OCI-LY1 (cell line): Measurements from ENCODE around the gene MBD5.

Source experiments
- H2AFZ ChIP-seq: fragments of 200-600 bp; sonication (generic), shearing (Covaris generic); 2 replicates; pipeline ENCODE4 v1.6.0; 2014; ENCODE audit warnings: antibody characterized with exemption, mild to moderate bottlenecking, low read length
- H3F3A ChIP-seq: fragments of 200-600 bp; sonication (generic), shearing (Covaris generic); 2 replicates; pipeline ENCODE4 v1.6.0; 2014; ENCODE audit warnings: mild to moderate bottlenecking, antibody characterized with exemption, low read length, moderate library complexity; ENCODE audit not compliant: insufficient read depth
- H3K27ac ChIP-seq: fragments of 200-600 bp; sonication (generic); 2 replicates; pipeline ENCODE4 v1.5.1; 2014; ENCODE audit warnings: low read length, mixed run types, mild to moderate bottlenecking, low read depth; ENCODE audit not compliant: poor library complexity, severe bottlenecking
- H3K27me3 ChIP-seq: fragments of 200-600 bp; sonication (generic); 2 replicates; pipeline ENCODE4 v1.6.0; 2014; ENCODE audit warnings: antibody characterized with exemption, mild to moderate bottlenecking, low read length, moderate library complexity; ENCODE audit not compliant: insufficient read depth
- H3K36me3 ChIP-seq: fragments of 200-600 bp; sonication (generic); 2 replicates; pipeline ENCODE4 v1.6.1; 2014; ENCODE audit warnings: mild to moderate bottlenecking, antibody characterized with exemption, low read length, moderate library complexity, mixed read lengths; ENCODE audit not compliant: insufficient read depth
- H3K4me1 ChIP-seq: fragments of 200-600 bp; sonication (generic); 2 replicates; pipeline ENCODE4 v1.5.1; 2014; ENCODE audit warnings: mild to moderate bottlenecking, low read length, moderate library complexity; ENCODE audit not compliant: insufficient read depth, severe bottlenecking
- H3K4me2 ChIP-seq: fragments of 200-600 bp; sonication (generic), shearing (Covaris generic); 2 replicates; pipeline ENCODE4 v1.6.1; 2014; ENCODE audit warnings: low read length
- H3K4me3 ChIP-seq: fragments of 200-600 bp; sonication (generic); 2 replicates; pipeline ENCODE4 v1.5.1; 2014; ENCODE audit warnings: low read length, low read depth, mild to moderate bottlenecking, mixed read lengths; ENCODE audit not compliant: poor library complexity, severe bottlenecking
- H3K79me2 ChIP-seq: fragments of 200-600 bp; shearing (Covaris generic); 2 replicates; pipeline ENCODE4 v1.6.1; 2016; ENCODE audit warnings: mixed run types, low read length, mixed read lengths; ENCODE audit not compliant: insufficient read depth
- H3K9ac ChIP-seq: fragments of 200-600 bp; sonication (generic), shearing (Covaris generic); 2 replicates; pipeline ENCODE4 v1.6.1; 2014; ENCODE audit warnings: mild to moderate bottlenecking, low read length, mixed read lengths
- H3K9me2 ChIP-seq: fragments of 200-600 bp; sonication (generic), shearing (Covaris generic); 2 replicates; pipeline ENCODE4 v1.6.1; 2014; ENCODE audit warnings: low read depth, mild to moderate bottlenecking, low read length, mixed read lengths
- H3K9me3 ChIP-seq: fragments of 200-600 bp; shearing (Covaris generic); 2 replicates; pipeline ENCODE4 v1.6.1; 2014; ENCODE audit warnings: low read length, mixed read lengths
- H4K20me1 ChIP-seq: fragments of 200-600 bp; sonication (generic), shearing (Covaris generic); 2 replicates; pipeline ENCODE4 v1.6.0; 2016; ENCODE audit warnings: mild to moderate bottlenecking, low read length; ENCODE audit not compliant: insufficient read depth
- EZH2 ChIP-seq: fragments of 200-600 bp; sonication (generic), shearing (Covaris generic); IDR thresholded peaks from 2 replicates; pipeline ENCODE4 v1.8.0; 2017; ENCODE audit warnings: borderline replicate concordance, mixed run types, mild to moderate bottlenecking, antibody characterized with exemption, low read length, moderate library complexity, mixed read lengths
- TF ChIP-seq, protein P1 (sequence below): fragments of 200-600 bp; sonication (generic), shearing (Covaris generic); IDR thresholded peaks from 2 replicates; pipeline ENCODE4 v1.5.1; 2017; ENCODE audit warnings: mild to moderate bottlenecking, antibody characterized with exemption, low read length, moderate library complexity, mixed read lengths

MBD5 gene

DNA sequence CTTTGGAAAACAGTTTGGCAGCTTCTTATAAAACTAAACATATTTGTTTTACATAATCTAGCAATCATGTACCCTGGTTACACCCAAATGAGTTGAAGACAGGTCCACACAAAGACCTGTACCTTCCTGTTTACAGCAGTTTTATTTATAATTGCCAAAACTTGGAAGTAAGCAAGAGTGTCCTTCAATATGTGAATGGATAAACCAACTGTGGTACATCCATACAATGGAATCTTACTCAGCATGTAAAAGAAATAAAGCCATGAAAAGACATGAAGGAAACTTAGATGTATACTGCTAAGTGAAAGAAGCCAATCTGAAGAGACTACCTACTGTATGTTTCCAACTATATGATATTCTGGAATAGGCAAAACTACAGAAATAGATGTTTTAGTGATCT is 24.1 kb upstream of the MBD5 start:
- H2AFZ ChIP-seq: no peak overlapping the region
- H4K20me1 ChIP-seq: no peaks in the 10 kb centered on the region
- no peaks in the 10 kb centered on the region for H3F3A ChIP-seq

DNA sequence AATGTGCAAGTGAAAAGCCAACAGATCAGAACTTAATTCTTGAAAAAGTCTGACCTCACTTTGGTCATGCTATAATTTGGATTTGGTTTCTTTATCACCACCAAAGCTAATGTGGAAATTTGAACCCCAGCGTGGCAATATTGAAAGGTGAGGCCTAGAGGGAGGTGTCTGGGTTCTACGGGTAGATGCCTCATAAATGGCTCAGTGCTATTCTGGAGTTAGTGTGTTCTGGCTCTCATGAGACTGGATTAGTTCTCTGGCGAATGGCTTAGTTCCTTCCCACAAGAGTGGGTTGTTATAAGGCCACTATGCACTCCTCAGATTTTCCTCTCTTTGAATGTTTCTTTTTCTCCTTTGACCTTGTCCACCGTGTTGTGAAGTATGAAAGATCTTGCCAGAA is 22.7 kb upstream of the MBD5 start:
- Histone ChIP-seq H3K9me3 (peaks cover 2% of the 10 kb centered on the region; the same call in 1 of the 2 replicates), H3K79me2 (peaks cover 49% of the 10 kb centered on the region), H3K27ac (no peak overlapping the region), H3K36me3 (peaks cover 9% of the 10 kb centered on the region), H2AFZ (no peak overlapping the region), H3K9me2 (no peaks in the 10 kb centered on the region), H3K27me3 (no peaks in the 10 kb centered on the region), H3K4me2 (no peak overlapping the region), H3K9ac (no peak overlapping the region), H3K4me1 (no peaks in the 10 kb centered on the region), H3F3A (no peaks in the 10 kb centered on the region), H3K4me3 (no peak overlapping the region), H4K20me1 (no peaks in the 10 kb centered on the region)
- no peak for TF ChIP-seq EZH2
- TF ChIP-seq, protein P1, sequence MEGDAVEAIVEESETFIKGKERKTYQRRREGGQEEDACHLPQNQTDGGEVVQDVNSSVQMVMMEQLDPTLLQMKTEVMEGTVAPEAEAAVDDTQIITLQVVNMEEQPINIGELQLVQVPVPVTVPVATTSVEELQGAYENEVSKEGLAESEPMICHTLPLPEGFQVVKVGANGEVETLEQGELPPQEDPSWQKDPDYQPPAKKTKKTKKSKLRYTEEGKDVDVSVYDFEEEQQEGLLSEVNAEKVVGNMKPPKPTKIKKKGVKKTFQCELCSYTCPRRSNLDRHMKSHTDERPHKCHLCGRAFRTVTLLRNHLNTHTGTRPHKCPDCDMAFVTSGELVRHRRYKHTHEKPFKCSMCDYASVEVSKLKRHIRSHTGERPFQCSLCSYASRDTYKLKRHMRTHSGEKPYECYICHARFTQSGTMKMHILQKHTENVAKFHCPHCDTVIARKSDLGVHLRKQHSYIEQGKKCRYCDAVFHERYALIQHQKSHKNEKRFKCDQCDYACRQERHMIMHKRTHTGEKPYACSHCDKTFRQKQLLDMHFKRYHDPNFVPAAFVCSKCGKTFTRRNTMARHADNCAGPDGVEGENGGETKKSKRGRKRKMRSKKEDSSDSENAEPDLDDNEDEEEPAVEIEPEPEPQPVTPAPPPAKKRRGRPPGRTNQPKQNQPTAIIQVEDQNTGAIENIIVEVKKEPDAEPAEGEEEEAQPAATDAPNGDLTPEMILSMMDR: no peak

More for the DNA sequence above, 24.1 kb upstream of the MBD5 start:
- H3K4me1 ChIP-seq: no peaks in the 10 kb centered on the region
- H3K4me2 ChIP-seq: no peak overlapping the region
- no peak for TF ChIP-seq EZH2
- TF ChIP-seq, protein P1: no peak
- no peak overlapping the region for H3K9ac ChIP-seq
- peaks cover 51% of the 10 kb centered on the region for H3K79me2 ChIP-seq
- H3K9me3 ChIP-seq: peaks cover 2% of the 10 kb centered on the region; the same call in 1 of the 2 replicates
- no peak overlapping the region for H3K27ac ChIP-seq
- H3K4me3 ChIP-seq: no peak overlapping the region
- no peaks in the 10 kb centered on the region for H3K27me3 ChIP-seq
- no peaks in the 10 kb centered on the region for H3K9me2 ChIP-seq
- peaks cover 9% of the 10 kb centered on the region for H3K36me3 ChIP-seq

DNA sequence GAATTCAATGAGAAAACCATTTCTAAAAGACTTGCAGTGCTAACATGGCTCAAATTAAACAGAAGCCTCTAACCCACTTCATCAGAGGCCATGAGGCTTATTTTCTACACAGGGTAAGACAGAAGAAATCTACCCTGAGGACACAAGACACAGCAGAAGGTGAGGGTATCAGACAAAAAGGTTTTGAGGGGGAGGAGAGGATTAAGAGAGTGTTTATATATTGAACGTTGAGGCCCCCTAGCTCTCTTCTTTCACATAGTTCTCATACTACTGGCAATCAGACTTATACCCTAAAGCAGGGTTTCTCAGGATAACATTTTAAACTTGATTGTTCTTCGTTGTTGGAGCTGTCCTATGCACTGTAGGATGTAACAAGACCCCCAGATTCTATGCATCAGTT is 21.8 kb upstream of the MBD5 start:
- no peak overlapping the region for H2AFZ ChIP-seq
- peaks cover 2% of the 10 kb centered on the region; the same call in 1 of the 2 replicates for H3K9me3 ChIP-seq
- TF ChIP-seq EZH2: no peak
- TF ChIP-seq, protein P1: no peak
- H3K4me3 ChIP-seq: no peak overlapping the region
- no peaks in the 10 kb centered on the region for H4K20me1 ChIP-seq
- no peaks in the 10 kb centered on the region for H3K27me3 ChIP-seq
- H3K27ac ChIP-seq: no peak overlapping the region
- H3K4me1 ChIP-seq: no peaks in the 10 kb centered on the region
- H3K9ac ChIP-seq: no peak overlapping the region
- no peaks in the 10 kb centered on the region for H3F3A ChIP-seq
- no peak overlapping the region for H3K4me2 ChIP-seq
- no peaks in the 10 kb centered on the region for H3K9me2 ChIP-seq
- peaks cover 9% of the 10 kb centered on the region for H3K36me3 ChIP-seq
- peaks cover 40% of the 10 kb centered on the region for H3K79me2 ChIP-seq
